HG02970 (cell line): ENCODE measurements around the gene DIPK1A.

Experiments used
- ATAC-seq: cut with Tn5 transposase; IDR thresholded peaks from one replicate; pipeline ENCODE4 v1.9.1; 2021; ENCODE audit warnings: mild to moderate bottlenecking, moderate library complexity, moderate number of reproducible peaks; ENCODE audit not compliant: unreplicated experiment, low FRiP score

Gene DIPK1A

GRCh38 chr1:92956254-92957029 is 4.8 kb downstream of the DIPK1A start:
- ATAC-seq, result no peak

- ATAC-seq, result peak; percentile 54
These were observed 7.8 kb downstream of the DIPK1A start for GRCh38 chr1:92953491-92953890.

GRCh38 chr1:92952714-92953113 is 8.5 kb downstream of the DIPK1A start:
- no peak for ATAC-seq

GRCh38 chr1:92951141-92951582 is 10.1 kb downstream of the DIPK1A start:
- no peak for ATAC-seq

- ATAC-seq, result no peak
These were observed 11.1 kb downstream of the DIPK1A start for GRCh38 chr1:92949937-92950817.

- no peak for ATAC-seq
These were observed 13.2 kb downstream of the DIPK1A start for GRCh38 chr1:92948071-92948470.

- ATAC-seq, result no peak
These were observed 15.5 kb downstream of the DIPK1A start for GRCh38 chr1:92945748-92946270.

- ATAC-seq, result no peak
These were observed 16.1 kb downstream of the DIPK1A start for GRCh38 chr1:92944901-92945747.

- ATAC-seq, result no peak
These were observed 17.8 kb downstream of the DIPK1A start for GRCh38 chr1:92943502-92943847.

- ATAC-seq, result no peak
These were observed 20.7 kb downstream of the DIPK1A start for GRCh38 chr1:92940541-92940940.

- no peak for ATAC-seq
These were observed 23.5 kb downstream of the DIPK1A start for GRCh38 chr1:92937731-92938130.

- no peak for ATAC-seq
These were observed 24.4 kb downstream of the DIPK1A start for GRCh38 chr1:92936865-92937264.

- ATAC-seq, result no peak
These were observed 26.6 kb downstream of the DIPK1A start for GRCh38 chr1:92934395-92935378.

GRCh38 chr1:92933459-92933858 is 27.8 kb downstream of the DIPK1A start:
- no peak for ATAC-seq

GRCh38 chr1:92931691-92932090 is 29.6 kb downstream of the DIPK1A start:
- ATAC-seq, result no peak

- ATAC-seq, result no peak
These were observed 31.8 kb downstream of the DIPK1A start for GRCh38 chr1:92929461-92929860.

GRCh38 chr1:92927870-92928269 is 33.4 kb downstream of the DIPK1A start:
- ATAC-seq, result no peak

- no peak for ATAC-seq
These were observed 34.4 kb downstream of the DIPK1A start for GRCh38 chr1:92926873-92927272.

- no peak for ATAC-seq
These were observed 36.8 kb downstream of the DIPK1A start for GRCh38 chr1:92924501-92924900.
